ENCODE data around the gene PAPPA2. TPM values are rescaled to one million over a fixed set of nuclear protein-coding genes. Genes with fewer than 3 reads are reported as not detected.
A peak's percentile ranks its signal among the peaks of the same experiment; 100 is the strongest.

Gene PAPPA2
- total and polyA plus RNA-seq, 2 donors from 2014 or later: 4.9 to 93.5 TPM

DNA sequence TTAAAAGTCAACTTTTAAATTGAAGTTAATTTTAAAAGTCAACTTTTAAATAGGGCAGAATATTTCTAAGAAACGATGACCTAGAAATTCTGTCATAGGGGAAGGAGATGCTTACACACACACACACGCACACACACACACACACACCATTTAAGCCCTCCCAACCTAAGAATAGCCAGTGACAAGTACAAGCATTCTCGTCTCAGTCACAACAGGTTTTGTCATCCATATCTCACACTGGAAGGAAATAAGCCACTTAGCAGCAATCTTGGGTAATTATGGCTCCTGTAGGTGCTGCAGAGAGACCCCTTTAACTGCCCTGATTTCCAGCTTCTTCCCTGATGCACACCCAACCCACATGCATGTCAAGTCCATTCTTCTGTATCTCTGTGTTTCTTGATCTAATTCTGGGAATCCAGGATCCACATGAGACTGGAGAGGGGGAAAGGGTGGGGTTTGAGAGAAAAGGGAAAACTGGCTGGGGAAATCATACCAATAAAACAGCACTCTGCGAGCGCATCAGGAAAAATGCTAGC lies 338.1 kb downstream of the PAPPA2 start:
- H3K9me3 ChIP-seq (ENCODE audit: control insufficient read depth in 2 of 3, insufficient read depth in 1 of 3, low read length in 3 of 3): no peaks in the 10 kb centered on the region
- intact Hi-C loops (cut with DNase I): no loop called here
- TF ChIP-seq, protein P1, sequence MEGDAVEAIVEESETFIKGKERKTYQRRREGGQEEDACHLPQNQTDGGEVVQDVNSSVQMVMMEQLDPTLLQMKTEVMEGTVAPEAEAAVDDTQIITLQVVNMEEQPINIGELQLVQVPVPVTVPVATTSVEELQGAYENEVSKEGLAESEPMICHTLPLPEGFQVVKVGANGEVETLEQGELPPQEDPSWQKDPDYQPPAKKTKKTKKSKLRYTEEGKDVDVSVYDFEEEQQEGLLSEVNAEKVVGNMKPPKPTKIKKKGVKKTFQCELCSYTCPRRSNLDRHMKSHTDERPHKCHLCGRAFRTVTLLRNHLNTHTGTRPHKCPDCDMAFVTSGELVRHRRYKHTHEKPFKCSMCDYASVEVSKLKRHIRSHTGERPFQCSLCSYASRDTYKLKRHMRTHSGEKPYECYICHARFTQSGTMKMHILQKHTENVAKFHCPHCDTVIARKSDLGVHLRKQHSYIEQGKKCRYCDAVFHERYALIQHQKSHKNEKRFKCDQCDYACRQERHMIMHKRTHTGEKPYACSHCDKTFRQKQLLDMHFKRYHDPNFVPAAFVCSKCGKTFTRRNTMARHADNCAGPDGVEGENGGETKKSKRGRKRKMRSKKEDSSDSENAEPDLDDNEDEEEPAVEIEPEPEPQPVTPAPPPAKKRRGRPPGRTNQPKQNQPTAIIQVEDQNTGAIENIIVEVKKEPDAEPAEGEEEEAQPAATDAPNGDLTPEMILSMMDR (IDR thresholded peaks at IDR 0.05; ENCODE audit: borderline replicate concordance, extremely low read depth, insufficient read depth): no peak
- FAIRE-seq (no peak), DNase-seq (no peak)
- H3K27me3 ChIP-seq (ENCODE audit: control insufficient read depth, insufficient read depth, low read length): no peaks in the 10 kb centered on the region
- H3K9ac ChIP-seq (ENCODE audit: low read length in 3 of 3): no peak overlapping the region
- no peaks in the 10 kb centered on the region for H3K36me3 ChIP-seq (ENCODE audit: control insufficient read depth in 2 of 3, insufficient read depth in 3 of 3, low read length in 3 of 3)
- H3K27ac ChIP-seq (ENCODE audit: low read depth in 2 of 2, low read length in 2 of 2): no peak overlapping the region
- no peaks in the 10 kb centered on the region for H3K4me1 ChIP-seq (ENCODE audit: control insufficient read depth in 2 of 3, insufficient read depth in 2 of 3, low read depth in 1 of 3, low read length in 3 of 3)
- no peak overlapping the region for H3K4me3 ChIP-seq (ENCODE audit: low read length in 3 of 3)

DNA sequence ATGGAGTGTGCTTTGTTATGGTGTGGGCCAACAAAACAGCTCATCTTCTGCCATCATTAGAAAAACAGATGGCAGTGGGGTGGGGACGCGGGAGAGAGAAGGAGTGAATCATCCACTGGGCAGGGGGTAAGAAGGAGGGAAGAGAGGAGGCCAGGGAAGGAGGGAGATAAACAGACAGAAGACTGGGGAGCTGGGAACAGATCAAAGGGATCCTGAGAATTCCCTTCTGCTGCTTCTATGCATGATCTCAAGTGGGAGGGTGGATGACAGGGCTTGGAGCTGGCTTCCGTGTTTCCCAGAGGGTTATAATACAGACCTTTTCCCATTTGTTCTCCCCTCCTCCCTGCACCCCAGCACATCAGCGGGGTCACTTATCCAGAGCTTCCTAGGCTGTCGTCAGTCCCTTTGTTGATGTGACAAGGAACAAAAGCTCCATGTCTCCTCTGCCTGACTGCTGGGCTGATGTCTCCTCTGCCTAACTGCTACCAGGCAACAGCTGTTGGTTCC lies 338.6 kb downstream of the PAPPA2 start:
- peak in 3 of 5 donors; percentile 19 to 75 (median 49) for DNase-seq
- H3K4me1 ChIP-seq (ENCODE audit: control insufficient read depth in 2 of 3, insufficient read depth in 2 of 3, low read depth in 1 of 3, low read length in 3 of 3): no peaks in the 10 kb centered on the region
- H3K27me3 ChIP-seq (ENCODE audit: control insufficient read depth, insufficient read depth, low read length): no peaks in the 10 kb centered on the region
- intact Hi-C loops (cut with DNase I): no loop called here
- H3K9me3 ChIP-seq (ENCODE audit: control insufficient read depth in 2 of 3, insufficient read depth in 1 of 3, low read length in 3 of 3): no peaks in the 10 kb centered on the region
- TF ChIP-seq, protein P1 (IDR thresholded peaks at IDR 0.05; ENCODE audit: borderline replicate concordance, extremely low read depth, insufficient read depth): no peak
- H3K9ac ChIP-seq (ENCODE audit: low read length in 3 of 3): no peak overlapping the region
- no peaks in the 10 kb centered on the region for H3K36me3 ChIP-seq (ENCODE audit: control insufficient read depth in 2 of 3, insufficient read depth in 3 of 3, low read length in 3 of 3)
- H3K27ac ChIP-seq (ENCODE audit: low read depth in 2 of 2, low read length in 2 of 2): no peak overlapping the region
- FAIRE-seq: no peak
- no peak overlapping the region for H3K4me3 ChIP-seq (ENCODE audit: low read length in 3 of 3)

DNA sequence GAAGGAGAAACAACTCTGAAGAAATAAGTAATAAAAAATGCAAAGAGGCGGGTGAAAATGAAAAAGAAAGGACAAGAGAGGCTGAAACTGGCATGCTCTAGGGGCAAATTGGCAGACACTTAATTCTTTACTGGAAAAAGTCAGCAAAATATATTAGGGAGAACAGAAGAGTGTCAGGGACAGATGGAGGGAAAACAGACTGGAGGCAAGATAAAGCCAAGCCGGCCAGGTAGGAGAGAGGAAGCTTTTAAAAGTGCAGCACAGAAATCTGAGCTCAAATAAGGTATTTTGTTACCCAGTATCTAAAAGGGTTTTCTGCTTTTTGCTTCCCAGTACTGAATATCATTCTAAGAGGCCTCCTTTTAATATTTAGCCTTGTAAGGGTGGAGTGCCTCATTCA lies 339.3 kb downstream of the PAPPA2 start:
- FAIRE-seq (no peak), DNase-seq (no peak)
- H3K4me3 ChIP-seq (ENCODE audit: low read length in 3 of 3): no peak overlapping the region
- no peak overlapping the region for H3K27ac ChIP-seq (ENCODE audit: low read depth in 2 of 2, low read length in 2 of 2)
- intact Hi-C loops (cut with DNase I): no loop called here
- no peaks in the 10 kb centered on the region for H3K9me3 ChIP-seq (ENCODE audit: control insufficient read depth in 2 of 3, insufficient read depth in 1 of 3, low read length in 3 of 3)
- no peak overlapping the region for H3K9ac ChIP-seq (ENCODE audit: low read length in 3 of 3)
- H3K36me3 ChIP-seq (ENCODE audit: control insufficient read depth in 2 of 3, insufficient read depth in 3 of 3, low read length in 3 of 3): no peaks in the 10 kb centered on the region
- TF ChIP-seq, protein P1 (IDR thresholded peaks at IDR 0.05; ENCODE audit: borderline replicate concordance, extremely low read depth, insufficient read depth): no peak
- no peaks in the 10 kb centered on the region for H3K4me1 ChIP-seq (ENCODE audit: control insufficient read depth in 2 of 3, insufficient read depth in 2 of 3, low read depth in 1 of 3, low read length in 3 of 3)
- no peaks in the 10 kb centered on the region for H3K27me3 ChIP-seq (ENCODE audit: control insufficient read depth, insufficient read depth, low read length)

DNA sequence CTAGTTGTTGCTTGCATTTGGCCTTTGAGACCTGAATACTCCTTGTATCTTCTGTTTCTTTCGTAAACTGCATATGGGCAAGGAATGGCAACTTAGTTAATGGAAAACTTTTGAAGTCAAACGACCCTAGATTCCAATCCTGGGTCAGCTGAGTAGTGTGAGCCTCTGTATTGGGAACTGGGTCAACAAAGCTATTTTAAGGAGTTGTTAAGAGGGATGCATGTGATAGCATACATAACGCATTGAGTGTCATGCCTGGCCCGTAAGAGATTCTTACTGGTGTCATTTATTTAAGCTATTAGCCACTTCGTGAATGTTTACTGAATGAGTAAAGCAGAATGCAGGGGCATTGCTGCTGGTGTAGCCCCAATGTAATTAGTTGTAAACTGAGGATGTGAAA lies 340.1 kb downstream of the PAPPA2 start:
- H3K4me1 ChIP-seq (ENCODE audit: control insufficient read depth in 2 of 3, insufficient read depth in 2 of 3, low read depth in 1 of 3, low read length in 3 of 3): no peaks in the 10 kb centered on the region
- H3K4me3 ChIP-seq (ENCODE audit: low read length in 3 of 3): no peak overlapping the region
- H3K36me3 ChIP-seq (ENCODE audit: control insufficient read depth in 2 of 3, insufficient read depth in 3 of 3, low read length in 3 of 3): no peaks in the 10 kb centered on the region
- H3K9me3 ChIP-seq (ENCODE audit: control insufficient read depth in 2 of 3, insufficient read depth in 1 of 3, low read length in 3 of 3): no peaks in the 10 kb centered on the region
- H3K9ac ChIP-seq (ENCODE audit: low read length in 3 of 3): no peak overlapping the region
- DNase-seq (no peak), FAIRE-seq (no peak)
- no peak overlapping the region for H3K27ac ChIP-seq (ENCODE audit: low read depth in 2 of 2, low read length in 2 of 2)
- intact Hi-C loops (cut with DNase I): no loop called here
- TF ChIP-seq, protein P1 (IDR thresholded peaks at IDR 0.05; ENCODE audit: borderline replicate concordance, extremely low read depth, insufficient read depth): no peak
- H3K27me3 ChIP-seq (ENCODE audit: control insufficient read depth, insufficient read depth, low read length): no peaks in the 10 kb centered on the region

Measured in kidney (tissue), 14 donors.